Measurements from ENCODE around the gene ZNF234. TPM values are rescaled to one million over a fixed set of nuclear protein-coding genes. Genes with fewer than 3 reads are reported as not detected.

Gene ZNF234
- total and polyA plus RNA-seq, 8 donors, result 2.0 to 7.2 (median 3.7) TPM

DNA sequence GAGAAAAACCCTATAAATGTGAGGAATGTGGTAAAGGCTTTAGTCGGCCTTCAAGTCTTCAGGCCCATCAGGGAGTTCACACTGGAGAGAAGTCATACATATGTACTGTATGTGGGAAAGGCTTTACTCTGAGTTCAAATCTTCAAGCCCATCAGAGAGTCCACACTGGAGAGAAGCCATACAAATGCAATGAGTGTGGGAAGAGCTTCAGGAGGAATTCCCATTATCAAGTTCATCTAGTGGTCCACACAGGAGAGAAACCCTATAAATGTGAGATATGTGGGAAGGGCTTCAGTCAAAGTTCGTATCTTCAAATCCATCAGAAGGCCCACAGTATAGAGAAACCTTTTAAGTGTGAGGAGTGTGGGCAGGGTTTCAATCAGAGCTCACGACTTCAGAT, 35.2 kb downstream of the ZNF234 start:
- FAIRE-seq, result no peak
- no peaks in the 10 kb centered on the region for H3K27me3 ChIP-seq
- peaks cover 11 to 54% (median 51%) of the 10 kb centered on the region in 3 donors for H3K36me3 ChIP-seq
- H3K4me1 ChIP-seq, result no peaks in the 10 kb centered on the region
- WGBS, 2 donors, result 91 to 96% methylated on average over 3 of the region's 3 CpGs
- ATAC-seq, result no peak
- intact Hi-C loops (cut with DNase I), result no loop called here
- peaks cover 0 to 3% (median 2%) of the 10 kb centered on the region in 4 donors for H3K9me3 ChIP-seq
- TF ChIP-seq, protein P1, sequence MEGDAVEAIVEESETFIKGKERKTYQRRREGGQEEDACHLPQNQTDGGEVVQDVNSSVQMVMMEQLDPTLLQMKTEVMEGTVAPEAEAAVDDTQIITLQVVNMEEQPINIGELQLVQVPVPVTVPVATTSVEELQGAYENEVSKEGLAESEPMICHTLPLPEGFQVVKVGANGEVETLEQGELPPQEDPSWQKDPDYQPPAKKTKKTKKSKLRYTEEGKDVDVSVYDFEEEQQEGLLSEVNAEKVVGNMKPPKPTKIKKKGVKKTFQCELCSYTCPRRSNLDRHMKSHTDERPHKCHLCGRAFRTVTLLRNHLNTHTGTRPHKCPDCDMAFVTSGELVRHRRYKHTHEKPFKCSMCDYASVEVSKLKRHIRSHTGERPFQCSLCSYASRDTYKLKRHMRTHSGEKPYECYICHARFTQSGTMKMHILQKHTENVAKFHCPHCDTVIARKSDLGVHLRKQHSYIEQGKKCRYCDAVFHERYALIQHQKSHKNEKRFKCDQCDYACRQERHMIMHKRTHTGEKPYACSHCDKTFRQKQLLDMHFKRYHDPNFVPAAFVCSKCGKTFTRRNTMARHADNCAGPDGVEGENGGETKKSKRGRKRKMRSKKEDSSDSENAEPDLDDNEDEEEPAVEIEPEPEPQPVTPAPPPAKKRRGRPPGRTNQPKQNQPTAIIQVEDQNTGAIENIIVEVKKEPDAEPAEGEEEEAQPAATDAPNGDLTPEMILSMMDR (IDR thresholded peaks at IDR 0.05), result no peak
- no peak overlapping the region for H3K4me3 ChIP-seq
- no peak for DNase-seq
- H3K27ac ChIP-seq, result no peak overlapping the region

DNA sequence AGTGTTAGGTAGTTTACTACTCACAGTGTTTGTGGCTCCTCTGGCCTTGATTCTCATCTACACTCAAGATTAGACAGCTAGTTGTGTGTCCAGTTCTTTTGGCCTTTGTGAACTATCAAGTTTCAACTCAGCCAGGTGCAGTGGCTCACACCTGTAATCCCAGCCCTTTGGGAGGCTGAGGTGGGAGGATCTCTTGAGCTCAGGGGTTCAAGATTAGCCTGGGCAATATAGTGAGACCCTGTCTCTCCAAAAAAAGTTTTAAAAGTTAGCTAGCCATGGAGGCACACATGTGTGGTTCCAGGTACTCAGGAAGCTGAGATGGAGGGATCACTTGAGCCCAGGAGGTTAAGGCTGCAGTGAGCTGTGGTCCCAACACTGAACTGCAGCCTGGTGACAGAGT, 39.6 kb downstream of the ZNF234 start:
- TF ChIP-seq, protein P1 (IDR thresholded peaks at IDR 0.05), result no peak
- DNase-seq, result no peak
- Histone ChIP-seq H3K9me3 (peaks cover 0 to 3% (median 2%) of the 10 kb centered on the region in 4 donors), H3K4me3 (no peak overlapping the region), H3K4me1 (no peaks in the 10 kb centered on the region), H3K27ac (no peak overlapping the region), H3K27me3 (no peaks in the 10 kb centered on the region), H3K36me3 (peaks cover 2 to 10% (median 10%) of the 10 kb centered on the region in 3 donors)
- ATAC-seq, result no peak
- no peak for FAIRE-seq
- intact Hi-C loops (cut with DNase I), result no loop called here

DNA sequence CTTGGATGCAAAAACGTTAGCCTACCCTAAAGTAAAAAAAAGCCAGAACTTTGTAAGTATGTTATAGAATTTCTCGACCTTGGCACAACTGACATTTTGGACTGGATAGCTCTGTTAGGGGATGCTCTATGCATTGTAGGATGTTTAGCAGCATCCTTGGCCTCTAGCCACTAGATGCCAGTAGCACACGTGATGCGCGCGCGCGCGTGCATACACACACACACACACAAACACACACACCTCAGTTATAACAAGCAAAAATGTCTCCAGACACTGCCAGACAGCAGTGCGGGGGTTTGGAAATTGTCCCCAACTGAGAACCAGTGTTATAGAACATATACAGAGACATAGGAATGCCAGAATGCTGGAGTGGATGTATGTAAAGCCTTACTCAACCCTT, 40.8 kb downstream of the ZNF234 start:
- Histone ChIP-seq H3K27me3 (no peaks in the 10 kb centered on the region), H3K36me3 (no peaks in the 10 kb centered on the region), H3K4me1 (no peaks in the 10 kb centered on the region), H3K27ac (no peak overlapping the region), H3K9me3 (peaks cover 0 to 3% (median 0%) of the 10 kb centered on the region in 4 donors), H3K4me3 (no peak overlapping the region)
- FAIRE-seq (no peak), ATAC-seq (no peak), DNase-seq (no peak)
- 79 to 86% methylated on average over 10 of the region's 10 CpGs for WGBS, 2 donors
- TF ChIP-seq, protein P1 (IDR thresholded peaks at IDR 0.05), result no peak
- intact Hi-C loops (cut with DNase I), result no loop called here

DNA sequence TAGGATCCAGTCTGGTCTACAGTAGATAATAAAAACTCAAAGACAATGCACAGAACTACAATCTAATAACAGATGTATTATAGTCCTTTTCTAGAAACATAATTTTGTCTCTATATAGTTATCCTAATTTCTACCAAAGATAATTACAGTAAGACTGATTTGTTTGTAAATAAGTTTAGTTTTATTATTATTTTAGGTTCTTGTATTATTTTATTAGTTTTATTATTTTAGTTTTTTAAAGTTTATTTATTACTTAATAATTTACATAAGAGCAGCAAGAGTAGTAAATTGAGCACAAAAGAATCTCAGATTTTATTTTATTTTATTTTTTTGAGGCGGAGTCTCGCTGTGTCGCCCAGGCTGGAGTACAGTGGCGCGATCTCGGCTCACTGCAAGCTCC, 48.7 kb downstream of the ZNF234 start:
- TF ChIP-seq, protein P1 (IDR thresholded peaks at IDR 0.05), result no peak
- no peak for DNase-seq
- H3K36me3 ChIP-seq, result no peaks in the 10 kb centered on the region
- 97 to 100% methylated on average over 6 of the region's 6 CpGs for WGBS, 2 donors
- no peaks in the 10 kb centered on the region for H3K9me3 ChIP-seq
- intact Hi-C loops (cut with DNase I), result no loop called here
- peak; percentile 65 for FAIRE-seq
- no peaks in the 10 kb centered on the region for H3K27me3 ChIP-seq
- no peak overlapping the region for H3K27ac ChIP-seq
- no peaks in the 10 kb centered on the region for H3K4me1 ChIP-seq
- no peak overlapping the region for H3K4me3 ChIP-seq
- ATAC-seq, result no peak

DNA sequence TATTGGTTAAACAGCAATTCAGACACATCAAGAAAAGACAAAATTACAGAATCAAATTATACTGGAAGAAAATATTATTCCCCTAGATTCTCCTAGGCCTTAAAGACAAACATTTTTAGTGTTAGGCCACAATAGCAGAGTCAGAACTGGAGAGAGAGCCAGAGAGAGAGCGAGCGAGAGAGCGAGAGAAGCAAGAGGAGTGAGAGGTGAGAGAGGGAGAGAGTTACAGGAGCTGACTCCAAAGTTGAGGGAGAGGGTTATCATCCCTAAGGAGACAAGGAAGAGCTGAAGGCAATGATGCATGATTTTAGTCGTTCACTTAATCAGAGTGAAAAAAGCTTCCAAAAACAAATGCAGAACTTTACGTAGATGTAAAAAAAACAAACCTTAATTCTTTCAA, 50.8 kb downstream of the ZNF234 start:
- Histone ChIP-seq H3K9me3 (no peaks in the 10 kb centered on the region), H3K27me3 (no peaks in the 10 kb centered on the region), H3K36me3 (no peaks in the 10 kb centered on the region), H3K4me1 (no peaks in the 10 kb centered on the region), H3K4me3 (no peak overlapping the region), H3K27ac (no peak overlapping the region)
- intact Hi-C loops (cut with DNase I), result no loop called here
- FAIRE-seq (no peak), ATAC-seq (no peak), DNase-seq (no peak)
- 67 to 71% methylated on average over 5 of the region's 5 CpGs for WGBS, 2 donors
- TF ChIP-seq, protein P1 (IDR thresholded peaks at IDR 0.05), result no peak

All from pancreas (tissue), 10 donors.